ENCODE measurements around the gene PCDHGB5. TPM values are rescaled to one million over a fixed set of nuclear protein-coding genes. Genes with fewer than 3 reads are reported as not detected.
"Not testable (repeated sequence)": the region's sequence is repeated elsewhere in the genome, so short reads cannot be mapped to it uniquely, and the experiment has no call there.

Gene PCDHGB5
- total RNA-seq, 2 experiments from 2014 or later, result 0.11 TPM; not detected in 1

DNA sequence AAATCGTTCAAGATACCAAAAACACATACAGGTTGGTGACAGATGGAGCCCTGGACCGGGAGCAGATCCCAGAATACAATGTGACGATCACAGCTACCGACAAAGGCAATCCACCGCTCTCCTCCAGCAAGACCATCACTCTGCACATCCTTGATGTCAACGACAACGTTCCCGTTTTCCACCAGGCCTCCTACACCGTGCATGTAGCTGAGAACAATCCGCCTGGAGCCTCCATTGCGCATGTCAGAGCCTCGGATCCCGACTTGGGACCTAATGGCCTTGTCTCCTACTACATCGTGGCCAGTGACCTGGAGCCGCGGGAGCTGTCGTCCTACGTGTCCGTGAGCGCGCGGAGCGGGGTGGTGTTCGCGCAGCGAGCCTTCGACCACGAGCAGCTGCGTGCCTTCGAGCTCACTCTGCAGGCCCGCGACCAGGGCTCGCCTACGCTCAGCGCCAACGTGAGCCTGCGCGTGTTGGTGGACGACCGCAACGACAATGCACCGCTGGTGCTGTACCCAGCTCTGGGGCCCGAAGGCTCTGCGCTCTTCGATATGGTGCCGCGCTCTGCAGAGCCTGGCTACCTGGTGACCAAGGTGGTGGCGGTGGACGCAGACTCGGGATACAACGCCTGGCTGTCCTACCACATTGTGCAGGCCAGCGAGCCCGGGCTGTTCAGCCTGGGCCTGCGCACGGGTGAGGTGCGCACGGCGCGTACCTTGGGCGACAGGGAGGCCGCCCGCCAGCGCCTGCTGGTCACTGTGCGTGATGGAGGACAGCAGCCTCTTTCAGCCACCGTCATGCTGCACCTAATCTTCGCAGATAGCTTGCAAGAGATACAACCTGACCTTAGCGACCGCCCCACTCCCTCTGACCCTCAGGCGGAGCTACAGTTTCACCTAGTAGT lies 25.9 kb upstream of the PCDHGB5 start:
- intact Hi-C loops (cut with micrococcal nuclease), result no loop called here
- Mint-ChIP-seq H3K4me1 (ENCODE audit: low read depth) (peaks cover 2% of the 10 kb centered on the region), H3K9me3 (peaks cover 30% of the 10 kb centered on the region), H3K4me3 (no peak overlapping the region), H3K36me3 (ENCODE audit: low read depth) (peaks cover 22% of the 10 kb centered on the region), H3K27ac (no peak overlapping the region), H3K27me3 (peaks cover 65% of the 10 kb centered on the region)
- CTCF ChIA-PET, result interaction anchor here (1.0 to 3.5 kb wide), 6 partner anchors 35 to 193 kb away, joined by 5 to 23 read pairs (median 9); partner anchors contain the start of genes PCDHB9, PCDHGA10, PCDHGA12 and PCDHGB6
- no peak for TF ChIP-seq CTCF (IDR thresholded peaks at IDR 0.05)
- DNase-seq (no peak), ATAC-seq (no peak)
- POLR2A ChIA-PET, result no interaction called here

DNA sequence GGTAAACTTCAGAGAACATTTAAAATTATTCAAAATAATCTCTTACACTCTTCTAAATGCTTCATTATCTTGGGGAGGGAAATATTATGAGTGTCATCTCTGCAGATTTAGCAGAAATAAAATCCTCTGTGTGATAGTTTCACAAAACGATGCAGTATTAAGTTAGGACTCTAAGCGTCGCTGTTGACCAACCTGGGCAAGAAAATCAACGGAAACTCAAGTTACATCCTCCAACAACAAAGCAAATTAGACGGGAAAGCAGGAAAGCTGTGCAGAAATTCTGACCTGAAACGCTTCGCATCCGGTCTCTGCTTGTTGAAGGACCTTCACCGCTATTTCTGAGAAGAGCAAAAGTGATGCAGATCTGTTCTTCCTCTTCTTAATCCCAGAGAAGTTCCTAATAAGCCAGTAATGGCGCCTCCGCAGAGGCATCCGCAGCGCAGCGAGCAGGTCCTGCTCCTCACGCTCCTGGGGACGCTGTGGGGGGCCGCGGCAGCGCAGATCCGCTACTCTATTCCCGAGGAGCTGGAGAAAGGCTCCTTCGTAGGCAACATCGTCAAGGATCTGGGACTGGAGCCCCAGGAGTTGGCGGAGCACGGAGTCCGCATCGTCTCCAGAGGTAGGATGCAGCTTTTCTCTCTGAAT lies 24.0 kb upstream of the PCDHGB5 start, which contains the start of gene PCDHGA6:
TSS of gene PCDHGA6 (plus strand) at position 219 of the 645 bp plus-strand sequence. CDS start at position 412, 193 bp downstream.
- ChIA-PET POLR2A (no interaction called here), CTCF (interaction anchor here (0.6 to 1.5 kb wide), 14 partner anchors 15 to 190 kb away, joined by 3 to 7 read pairs (median 3); partner anchors contain the start of genes PCDHGA10, PCDHGA11, PCDHGA12 and TAF7)
- TF ChIP-seq CTCF (IDR thresholded peaks at IDR 0.05), result peak; percentile 25
- H3K4me1 Mint-ChIP-seq (ENCODE audit: low read depth), result peaks cover 2% of the 10 kb centered on the region
- H3K36me3 Mint-ChIP-seq (ENCODE audit: low read depth), result peaks cover 24% of the 10 kb centered on the region
- H3K4me3 Mint-ChIP-seq, result peak within 1 kb of the TSS; percentile 39
- ATAC-seq, result no peak
- peaks cover 58% of the 10 kb centered on the region for H3K27me3 Mint-ChIP-seq
- no peak within 1 kb of the TSS for H3K27ac Mint-ChIP-seq
- no peak for DNase-seq
- intact Hi-C loops (cut with micrococcal nuclease), result no loop called here
- peaks cover 30% of the 10 kb centered on the region for H3K9me3 Mint-ChIP-seq

DNA sequence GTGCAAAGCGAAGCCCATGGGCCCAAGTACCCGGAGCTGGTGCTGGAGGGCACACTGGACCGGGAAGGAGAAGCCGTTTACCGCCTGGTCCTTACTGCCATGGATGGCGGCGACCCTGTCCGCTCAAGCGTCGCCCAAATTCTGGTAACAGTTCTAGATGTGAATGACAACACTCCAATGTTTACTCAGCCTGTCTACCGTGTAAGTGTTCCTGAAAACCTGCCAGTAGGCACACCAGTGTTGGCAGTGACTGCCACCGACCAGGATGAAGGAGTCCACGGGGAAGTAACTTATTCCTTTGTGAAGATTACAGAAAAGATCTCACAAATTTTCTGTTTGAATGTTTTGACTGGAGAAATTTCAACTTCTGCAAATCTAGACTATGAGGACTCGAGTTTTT lies 23.1 kb upstream of the PCDHGB5 start:
- H3K4me3 Mint-ChIP-seq, result no peak overlapping the region
- H3K36me3 Mint-ChIP-seq (ENCODE audit: low read depth), result peaks cover 24% of the 10 kb centered on the region
- no peak for DNase-seq
- peaks cover 30% of the 10 kb centered on the region for H3K9me3 Mint-ChIP-seq
- intact Hi-C loops (cut with micrococcal nuclease), result no loop called here
- peaks cover 60% of the 10 kb centered on the region for H3K27me3 Mint-ChIP-seq
- H3K4me1 Mint-ChIP-seq (ENCODE audit: low read depth), result peaks cover 2% of the 10 kb centered on the region
- ATAC-seq, result no peak
- ChIA-PET CTCF (interaction anchor here (0.9 to 1.5 kb wide), 12 partner anchors 15 to 189 kb away, joined by 3 to 7 read pairs (median 3); partner anchors contain the start of genes PCDHGA10, PCDHGA11, PCDHGA12 and TAF7), POLR2A (no interaction called here)
- H3K27ac Mint-ChIP-seq, result no peak overlapping the region
- TF ChIP-seq CTCF (IDR thresholded peaks at IDR 0.05), result no peak

DNA sequence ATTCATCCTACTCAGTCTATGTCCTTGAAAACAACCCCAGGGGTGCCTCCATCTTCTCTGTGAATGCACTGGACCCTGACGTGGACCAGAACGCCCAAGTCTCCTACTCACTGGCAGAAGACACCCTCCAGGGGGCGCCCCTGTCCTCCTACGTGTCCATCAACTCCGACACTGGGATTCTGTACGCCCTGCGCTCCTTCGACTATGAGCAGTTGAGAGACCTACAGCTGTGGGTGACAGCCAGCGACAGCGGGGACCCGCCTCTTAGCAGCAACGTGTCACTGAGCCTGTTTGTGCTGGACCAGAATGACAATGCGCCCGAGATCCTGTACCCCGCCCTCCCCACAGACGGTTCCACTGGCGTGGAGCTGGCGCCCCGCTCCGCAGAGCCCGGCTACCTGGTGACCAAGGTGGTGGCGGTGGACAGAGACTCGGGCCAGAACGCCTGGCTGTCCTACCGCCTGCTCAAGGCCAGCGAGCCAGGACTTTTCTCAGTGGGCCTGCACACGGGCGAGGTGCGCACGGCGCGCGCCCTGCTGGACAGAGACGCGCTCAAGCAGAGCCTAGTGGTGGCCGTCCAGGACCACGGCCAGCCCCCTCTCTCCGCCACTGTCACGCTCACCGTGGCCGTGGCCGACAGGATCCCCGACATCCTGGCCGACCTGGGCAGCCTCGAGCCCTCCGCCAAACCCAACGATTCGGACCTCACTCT lies 22.1 kb upstream of the PCDHGB5 start:
- CTCF ChIA-PET, result interaction anchor here (1.4 to 1.5 kb wide), 2 partner anchors 139 to 188 kb away, joined by 3 to 5 read pairs; no protein-coding TSS in a partner anchor
- POLR2A ChIA-PET, result not testable (repeated sequence)

More for the DNA sequence above, 22.1 kb upstream of the PCDHGB5 start:
- ATAC-seq; H3K4me1 Mint-ChIP-seq (ENCODE audit: low read depth); H3K27ac Mint-ChIP-seq; intact Hi-C loops (cut with micrococcal nuclease); H3K4me3 Mint-ChIP-seq; DNase-seq: not testable (repeated sequence)
- H3K9me3 Mint-ChIP-seq, result peaks cover 30% of the 10 kb centered on the region
- peaks cover 55% of the 10 kb centered on the region for H3K27me3 Mint-ChIP-seq
- H3K36me3 Mint-ChIP-seq (ENCODE audit: low read depth), result peaks cover 24% of the 10 kb centered on the region
